H9 (cell line): ENCODE data around the gene PKDCC. TPM values are rescaled to one million over a fixed set of nuclear protein-coding genes. Genes with fewer than 3 reads are reported as not detected.

Source experiments
- DNase-seq: peaks from one replicate; pipeline ENCODE4 v3.0.0-alpha.2; 2017
- H2AFZ ChIP-seq: one replicate; pipeline ENCODE4 v1.6.1; 2013; ENCODE audit warnings: mild to moderate bottlenecking, low read length, control low read depth, moderate library complexity
- H2AK5ac ChIP-seq: 2 replicates; pipeline ENCODE4 v1.6.1; 2013; ENCODE audit warnings: low read length, control low read depth, mixed read lengths; ENCODE audit not compliant: insufficient read length
- H2BK120ac ChIP-seq: one replicate; pipeline ENCODE4 v1.6.1; 2013; ENCODE audit warnings: low read depth, mild to moderate bottlenecking, low read length, control low read depth, inconsistent platforms; ENCODE audit not compliant: poor library complexity, severe bottlenecking
- H2BK12ac ChIP-seq: 2 replicates; pipeline ENCODE4 v1.6.1; 2013; ENCODE audit warnings: low read length, control low read depth, mixed read lengths, low read depth; ENCODE audit not compliant: insufficient read length
- H2BK15ac ChIP-seq: 2 replicates; pipeline ENCODE4 v1.6.1; 2013; ENCODE audit warnings: low read depth, low read length, control low read depth
- H2BK20ac ChIP-seq: one replicate; pipeline ENCODE4 v1.6.1; 2013; ENCODE audit warnings: low read depth, mild to moderate bottlenecking, low read length, control low read depth, inconsistent platforms; ENCODE audit not compliant: poor library complexity, severe bottlenecking
- H2BK5ac ChIP-seq: 2 replicates; pipeline ENCODE4 v1.6.1; 2013; ENCODE audit warnings: low read length, control low read depth, mixed read lengths; ENCODE audit not compliant: insufficient read length
- H3K14ac ChIP-seq: 2 replicates; pipeline ENCODE4 v1.6.1; 2013; ENCODE audit warnings: low read length, control low read depth; ENCODE audit not compliant: insufficient read depth
- H3K18ac ChIP-seq: 2 replicates; pipeline ENCODE4 v1.6.1; 2013; ENCODE audit warnings: low read depth, mild to moderate bottlenecking, mixed read lengths, low read length, control low read depth; ENCODE audit not compliant: insufficient read length
- H3K23ac ChIP-seq: 2 replicates; pipeline ENCODE4 v1.6.1; 2013; ENCODE audit warnings: low read length, control low read depth, mixed read lengths, low read depth; ENCODE audit not compliant: insufficient read length
- H3K23me2 ChIP-seq: 2 replicates; pipeline ENCODE4 v1.6.1; 2013; ENCODE audit warnings: low read depth, mild to moderate bottlenecking, mixed read lengths, low read length, control low read depth; ENCODE audit not compliant: insufficient read length, poor library complexity, severe bottlenecking
- H3K27ac ChIP-seq: 2 replicates; pipeline ENCODE4 v1.5.1; 2013; ENCODE audit warnings: low read length, control low read depth, mixed read lengths, low read depth; ENCODE audit not compliant: insufficient read length
- H3K27me3 ChIP-seq: 2 replicates; pipeline ENCODE4 v1.6.1; 2013; ENCODE audit warnings: low read length, control low read depth, inconsistent platforms; ENCODE audit not compliant: insufficient read depth
- H3K4ac ChIP-seq: 2 replicates; pipeline ENCODE4 v1.6.1; 2013; ENCODE audit warnings: low read depth, mild to moderate bottlenecking, control low read depth, inconsistent platforms, low read length, moderate library complexity
- H3K4me1 ChIP-seq: 2 replicates; pipeline ENCODE4 v1.6.1; 2013; ENCODE audit warnings: low read length, control low read depth, inconsistent platforms; ENCODE audit not compliant: insufficient read depth
- H3K4me2 ChIP-seq: 2 replicates; pipeline ENCODE4 v1.6.1; 2013; ENCODE audit warnings: low read length, control low read depth, mixed read lengths; ENCODE audit not compliant: insufficient read length, insufficient read depth
- H3K56ac ChIP-seq: 2 replicates; pipeline ENCODE4 v1.6.1; 2013; ENCODE audit warnings: low read depth, mild to moderate bottlenecking, mixed read lengths, low read length, control low read depth; ENCODE audit not compliant: insufficient read length
- H3K79me1 ChIP-seq: 2 replicates; pipeline ENCODE4 v1.6.1; 2013; ENCODE audit warnings: low read depth, mild to moderate bottlenecking, moderate library complexity, low read length, control low read depth, inconsistent platforms; ENCODE audit not compliant: insufficient read depth, poor library complexity, severe bottlenecking
- H3K79me2 ChIP-seq: 2 replicates; pipeline ENCODE4 v1.6.1; 2013; ENCODE audit warnings: low read length, control low read depth, inconsistent platforms; ENCODE audit not compliant: insufficient read depth
- H3K9ac ChIP-seq: 2 replicates; pipeline ENCODE4 v1.6.1; 2013; ENCODE audit warnings: low read length, control low read depth, mixed read lengths; ENCODE audit not compliant: insufficient read length; ENCODE audit errors: extremely low read depth
- H3K9me3 ChIP-seq: one replicate; pipeline ENCODE4 v1.6.1; 2013; ENCODE audit warnings: low read depth, low read length, inconsistent platforms; ENCODE audit not compliant: control insufficient read depth
- H3T11ph ChIP-seq: one replicate; pipeline ENCODE4 v1.6.1; 2013; ENCODE audit warnings: mild to moderate bottlenecking, low read length, control low read depth, inconsistent platforms
- H4K20me1 ChIP-seq: one replicate; pipeline ENCODE4 v1.6.1; 2013; ENCODE audit not compliant: control insufficient read depth, insufficient read length, insufficient read depth
- H4K5ac ChIP-seq: 2 replicates; pipeline ENCODE4 v1.6.1; 2013; ENCODE audit warnings: low read depth, mild to moderate bottlenecking, mixed read lengths, low read length, control low read depth; ENCODE audit not compliant: insufficient read length
- H4K8ac ChIP-seq: replicated peaks from 2 replicates; pipeline ENCODE4 v1.6.1; 2013; ENCODE audit warnings: low read length, control low read depth, mixed read lengths, low read depth; ENCODE audit not compliant: insufficient read length
- H4K91ac ChIP-seq: 2 replicates; pipeline ENCODE4 v1.6.1; 2013; ENCODE audit warnings: low read depth, mild to moderate bottlenecking, moderate library complexity, mixed read lengths, low read length, control low read depth; ENCODE audit not compliant: insufficient read length
- H3K27ac Mint-ChIP-seq, 3 experiments: 2 replicates in 2 of 3; 3 replicates in 1 of 3; pipeline ENCODE4 v1.8.0; 2020 to 2021; ENCODE audit warnings: mixed read lengths in 3 of 3, mild to moderate bottlenecking in 1 of 3, moderate library complexity in 1 of 3
- H3K27me3 Mint-ChIP-seq: 2 replicates; pipeline ENCODE4 v1.8.0; 2021; ENCODE audit warnings: low read depth, mild to moderate bottlenecking, moderate library complexity, mixed read lengths
- H3K36me3 Mint-ChIP-seq, 3 experiments: 2 replicates in 2 of 3; 3 replicates in 1 of 3; pipeline ENCODE4 v1.8.0; 2020 to 2021; ENCODE audit warnings: low read depth in 3 of 3, mixed read lengths in 3 of 3; ENCODE audit not compliant: insufficient read depth in 1 of 3
- H3K4me1 Mint-ChIP-seq, 2 experiments: 2 replicates each; pipeline ENCODE4 v1.8.0; 2020; ENCODE audit warnings: mixed read lengths in 2 of 2
- H3K4me3 Mint-ChIP-seq, 2 experiments: 2 replicates in 1 of 2; 3 replicates in 1 of 2; pipeline ENCODE4 v1.8.0; 2020 to 2021; ENCODE audit warnings: mild to moderate bottlenecking in 2 of 2, mixed read lengths in 2 of 2, moderate library complexity in 1 of 2
- H3K9me3 Mint-ChIP-seq, 2 experiments: 2 replicates in 1 of 2; 3 replicates in 1 of 2; pipeline ENCODE4 v1.8.0; 2020; ENCODE audit warnings: mild to moderate bottlenecking in 2 of 2, mixed read lengths in 2 of 2, moderate library complexity in 1 of 2
- WGBS: extraction: QIAGEN DNeasy Blood & Tissue Kit; methylation state at CpG from one replicate; pipeline ENCODE4 v1.1.7; 2013; ENCODE audit warnings: missing lambda C conversion rate, low lambda C conversion rate, mixed read lengths; ENCODE audit not compliant: insufficient read length; ENCODE audit errors: extremely low coverage; 5-methylcytosine and 5-hydroxymethylcytosine counted together
- total RNA-seq: library from RNA; stranded (reverse); gene quantifications from 2 replicates; pipeline ENCODE4 v1.2.1, GENCODE V29; 2021
- TF ChIP-seq, protein P1 (sequence below): fragments of 200-600 bp; sonication (generic); conservative IDR thresholded peaks from 3 replicates; pipeline ENCODE4 v1.8.0; 2021; ENCODE audit warnings: antibody characterized with exemption, mild to moderate bottlenecking

PKDCC gene
- total RNA-seq, 1 experiment from 2014 or later = 134 TPM

DNA sequence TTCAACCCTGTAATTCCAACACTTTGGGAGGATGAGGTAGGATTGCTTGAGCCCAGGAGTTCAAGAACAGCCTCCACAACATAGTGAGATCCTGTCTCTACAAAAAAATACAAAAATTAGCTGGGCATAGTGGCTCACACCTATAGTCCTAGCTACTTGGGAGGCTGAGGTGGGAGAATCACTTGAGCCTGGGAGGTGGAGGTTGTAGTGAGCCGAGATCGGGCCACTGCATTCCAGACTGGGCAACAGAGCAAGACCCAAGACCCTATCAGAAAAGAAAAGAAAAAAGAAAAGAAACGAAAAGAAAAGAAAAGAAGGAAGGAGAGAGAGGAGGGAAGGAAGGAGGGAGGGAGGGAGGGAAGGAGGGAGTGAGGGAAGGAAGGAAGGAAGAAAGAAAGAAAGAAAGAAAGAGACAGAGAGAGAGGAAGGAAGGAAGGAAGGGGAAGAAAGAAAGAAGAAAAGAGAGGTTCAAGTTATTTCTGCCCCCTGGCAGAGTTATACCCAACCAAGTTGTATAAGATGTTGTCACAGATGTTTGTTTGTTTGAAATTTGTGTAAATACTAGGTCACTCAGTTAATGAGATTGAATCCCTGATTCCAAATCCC lies 3.9 kb upstream of the PKDCC start:
- H2AFZ ChIP-seq = no peak overlapping the region
- H4K91ac ChIP-seq = no peak overlapping the region
- H4K20me1 ChIP-seq = no peaks in the 10 kb centered on the region

More for the DNA sequence above, 3.9 kb upstream of the PKDCC start:
- H3K79me1 ChIP-seq = no peaks in the 10 kb centered on the region
- peaks cover 54 to 56% of the 10 kb centered on the region in 2 experiments for H3K4me1 Mint-ChIP-seq
- no peak overlapping the region for H3K9ac ChIP-seq
- no peak overlapping the region for H3K14ac ChIP-seq
- H2BK5ac ChIP-seq = no peak overlapping the region
- peaks cover 2% of the 10 kb centered on the region; the same call in 1 of the 2 replicates for H3K27me3 ChIP-seq
- no peak overlapping the region for H4K8ac ChIP-seq
- H3K9me3 ChIP-seq = no peaks in the 10 kb centered on the region
- H3K23ac ChIP-seq = no peak overlapping the region
- no peak overlapping the region for H3T11ph ChIP-seq
- H3K4me2 ChIP-seq = no peak overlapping the region
- TF ChIP-seq, protein P1, sequence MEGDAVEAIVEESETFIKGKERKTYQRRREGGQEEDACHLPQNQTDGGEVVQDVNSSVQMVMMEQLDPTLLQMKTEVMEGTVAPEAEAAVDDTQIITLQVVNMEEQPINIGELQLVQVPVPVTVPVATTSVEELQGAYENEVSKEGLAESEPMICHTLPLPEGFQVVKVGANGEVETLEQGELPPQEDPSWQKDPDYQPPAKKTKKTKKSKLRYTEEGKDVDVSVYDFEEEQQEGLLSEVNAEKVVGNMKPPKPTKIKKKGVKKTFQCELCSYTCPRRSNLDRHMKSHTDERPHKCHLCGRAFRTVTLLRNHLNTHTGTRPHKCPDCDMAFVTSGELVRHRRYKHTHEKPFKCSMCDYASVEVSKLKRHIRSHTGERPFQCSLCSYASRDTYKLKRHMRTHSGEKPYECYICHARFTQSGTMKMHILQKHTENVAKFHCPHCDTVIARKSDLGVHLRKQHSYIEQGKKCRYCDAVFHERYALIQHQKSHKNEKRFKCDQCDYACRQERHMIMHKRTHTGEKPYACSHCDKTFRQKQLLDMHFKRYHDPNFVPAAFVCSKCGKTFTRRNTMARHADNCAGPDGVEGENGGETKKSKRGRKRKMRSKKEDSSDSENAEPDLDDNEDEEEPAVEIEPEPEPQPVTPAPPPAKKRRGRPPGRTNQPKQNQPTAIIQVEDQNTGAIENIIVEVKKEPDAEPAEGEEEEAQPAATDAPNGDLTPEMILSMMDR = no peak
- peaks cover 10% of the 10 kb centered on the region for H3K27me3 Mint-ChIP-seq
- peaks cover 0 to 5% (median 0%) of the 10 kb centered on the region in 3 experiments; a peak in 1 of 7 replicates for H3K36me3 Mint-ChIP-seq
- no peak overlapping the region for H2BK120ac ChIP-seq
- no peak overlapping the region for H3K4ac ChIP-seq
- H2AK5ac ChIP-seq = no peak overlapping the region
- no peak overlapping the region; a peak in 1 of 7 replicates for H3K27ac Mint-ChIP-seq
- H3K4me3 Mint-ChIP-seq = no peak overlapping the region
- H3K56ac ChIP-seq = no peak overlapping the region
- no peak overlapping the region for H2BK15ac ChIP-seq
- H3K4me1 ChIP-seq = peaks cover 3% of the 10 kb centered on the region; the same call in 1 of the 2 replicates
- no peak overlapping the region for H2BK12ac ChIP-seq
- no peaks in the 10 kb centered on the region for H3K79me2 ChIP-seq
- H3K27ac ChIP-seq = no peak overlapping the region
- WGBS = no CpG with 5 or more reads among the region's 3 CpGs
- peaks cover 8% of the 10 kb centered on the region for H3K23me2 ChIP-seq
- no peak overlapping the region for H3K18ac ChIP-seq
- no peaks in the 10 kb centered on the region; a peak in 1 of 5 replicates for H3K9me3 Mint-ChIP-seq
- H4K5ac ChIP-seq = no peak overlapping the region
- no peak overlapping the region for H2BK20ac ChIP-seq
- no peak for DNase-seq
